PFSK-1 (cell line): ENCODE results near the gene PROKR1.

Experiments
- FOXP2 ChIP-seq: optimal IDR thresholded peaks from 2 replicates; pipeline ENCODE3; 2011; ENCODE audit warnings: borderline replicate concordance, control low read depth, inconsistent platforms; ENCODE audit not compliant: insufficient read depth; ENCODE audit errors: extremely low read length, extremely low read depth
- POLR2AphosphoS5 ChIP-seq: IDR thresholded peaks from 2 replicates; pipeline ENCODE4 v1.6.1; 2012; ENCODE audit warnings: low read depth, mild to moderate bottlenecking, control low read depth, low read length, moderate library complexity
- SIN3A ChIP-seq: IDR thresholded peaks from 2 replicates; pipeline ENCODE4 v1.6.1; 2012; ENCODE audit warnings: mild to moderate bottlenecking, low read length, moderate library complexity, borderline replicate concordance; ENCODE audit not compliant: insufficient read depth
- TAF1 ChIP-seq: IDR thresholded peaks from 2 replicates; pipeline ENCODE4 v1.6.1; 2012; ENCODE audit warnings: low read length, control low read depth, borderline replicate concordance; ENCODE audit not compliant: insufficient read depth
- TF ChIP-seq, protein P1 (sequence below), 2 experiments: IDR thresholded peaks; 2 replicates each; pipeline versions ENCODE4 v1.6.1 to v1.8.0; 2011 to 2012; ENCODE audit warnings: low read depth in 2 of 2, low read length in 2 of 2, control low read depth in 1 of 2, inconsistent platforms in 1 of 2, mild to moderate bottlenecking in 1 of 2, moderate library complexity in 1 of 2; ENCODE audit not compliant: insufficient read depth in 1 of 2

The PROKR1 gene

DNA sequence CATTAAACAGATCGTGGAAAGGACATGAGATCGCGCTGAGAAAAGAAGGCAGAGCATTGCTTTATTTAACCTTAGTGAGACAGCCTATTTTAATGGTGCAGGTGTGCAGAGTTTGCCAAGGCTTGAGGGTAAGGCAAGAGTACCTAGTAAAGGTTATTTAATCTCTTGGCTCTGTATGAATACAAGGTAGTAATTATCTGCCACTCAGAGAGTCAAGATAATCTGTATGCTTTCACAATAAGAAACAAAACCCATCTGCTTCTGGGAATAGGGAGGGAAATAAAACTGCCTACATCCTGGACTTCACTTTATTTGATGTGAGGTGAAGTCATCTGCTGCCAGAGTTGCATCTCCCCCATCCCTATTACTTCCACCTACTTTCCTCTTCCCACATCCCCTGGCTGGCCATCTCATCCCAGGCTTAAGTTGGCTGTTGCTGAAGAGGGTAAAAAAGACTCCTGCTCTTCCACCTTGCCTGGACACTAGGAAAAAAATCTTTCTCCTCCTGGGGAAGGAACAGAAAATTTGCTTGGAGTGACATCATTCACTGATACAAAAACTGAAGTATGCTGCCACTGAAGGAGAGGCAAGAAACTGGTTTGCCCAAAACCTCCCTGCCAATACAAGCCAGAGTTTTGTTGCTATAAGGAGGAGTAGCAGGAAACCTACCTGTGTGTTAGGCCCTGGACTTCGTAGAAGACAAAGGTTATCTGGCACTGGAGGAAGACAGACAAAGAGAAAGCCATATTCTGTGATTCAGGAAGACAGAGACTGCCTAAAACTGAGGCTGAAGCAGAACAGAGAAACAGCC lies 55.4 kb downstream of the PROKR1 start:
- TF ChIP-seq POLR2AphosphoS5 (no peak), TAF1 (no peak), SIN3A (no peak)
- TF ChIP-seq, protein P1, sequence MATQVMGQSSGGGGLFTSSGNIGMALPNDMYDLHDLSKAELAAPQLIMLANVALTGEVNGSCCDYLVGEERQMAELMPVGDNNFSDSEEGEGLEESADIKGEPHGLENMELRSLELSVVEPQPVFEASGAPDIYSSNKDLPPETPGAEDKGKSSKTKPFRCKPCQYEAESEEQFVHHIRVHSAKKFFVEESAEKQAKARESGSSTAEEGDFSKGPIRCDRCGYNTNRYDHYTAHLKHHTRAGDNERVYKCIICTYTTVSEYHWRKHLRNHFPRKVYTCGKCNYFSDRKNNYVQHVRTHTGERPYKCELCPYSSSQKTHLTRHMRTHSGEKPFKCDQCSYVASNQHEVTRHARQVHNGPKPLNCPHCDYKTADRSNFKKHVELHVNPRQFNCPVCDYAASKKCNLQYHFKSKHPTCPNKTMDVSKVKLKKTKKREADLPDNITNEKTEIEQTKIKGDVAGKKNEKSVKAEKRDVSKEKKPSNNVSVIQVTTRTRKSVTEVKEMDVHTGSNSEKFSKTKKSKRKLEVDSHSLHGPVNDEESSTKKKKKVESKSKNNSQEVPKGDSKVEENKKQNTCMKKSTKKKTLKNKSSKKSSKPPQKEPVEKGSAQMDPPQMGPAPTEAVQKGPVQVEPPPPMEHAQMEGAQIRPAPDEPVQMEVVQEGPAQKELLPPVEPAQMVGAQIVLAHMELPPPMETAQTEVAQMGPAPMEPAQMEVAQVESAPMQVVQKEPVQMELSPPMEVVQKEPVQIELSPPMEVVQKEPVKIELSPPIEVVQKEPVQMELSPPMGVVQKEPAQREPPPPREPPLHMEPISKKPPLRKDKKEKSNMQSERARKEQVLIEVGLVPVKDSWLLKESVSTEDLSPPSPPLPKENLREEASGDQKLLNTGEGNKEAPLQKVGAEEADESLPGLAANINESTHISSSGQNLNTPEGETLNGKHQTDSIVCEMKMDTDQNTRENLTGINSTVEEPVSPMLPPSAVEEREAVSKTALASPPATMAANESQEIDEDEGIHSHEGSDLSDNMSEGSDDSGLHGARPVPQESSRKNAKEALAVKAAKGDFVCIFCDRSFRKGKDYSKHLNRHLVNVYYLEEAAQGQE (IDR thresholded peaks at IDR 0.05; ENCODE audit: insufficient read depth in 1 of 2, low read depth in 2 of 2, low read length in 2 of 2) = no peak

GRCh38 chr2:68700560-68700959 lies 57.2 kb downstream of the PROKR1 start:
- TF ChIP-seq, protein P1 (IDR thresholded peaks at IDR 0.05; ENCODE audit: insufficient read depth in 1 of 2, low read depth in 2 of 2, low read length in 2 of 2) = no peak
- TF ChIP-seq POLR2AphosphoS5 (no peak), FOXP2 (no peak), TAF1 (no peak), SIN3A (no peak)

- no peak for TF ChIP-seq TAF1
- no peak for TF ChIP-seq FOXP2
- no peak for TF ChIP-seq POLR2AphosphoS5
- TF ChIP-seq, protein P1 (IDR thresholded peaks at IDR 0.05; ENCODE audit: insufficient read depth in 1 of 2, low read depth in 2 of 2, low read length in 2 of 2) = no peak
- no peak for TF ChIP-seq SIN3A
Observed at GRCh38 chr2:68706637-68707036, 63.3 kb downstream of the PROKR1 start.
